PFSK-1 (cell line): ENCODE data around the gene UBA1.

Experiments
- FOXP2 ChIP-seq: optimal IDR thresholded peaks from 2 replicates; pipeline ENCODE3; 2011; ENCODE audit warnings: borderline replicate concordance, control low read depth, inconsistent platforms; ENCODE audit not compliant: insufficient read depth; ENCODE audit errors: extremely low read length, extremely low read depth
- POLR2AphosphoS5 ChIP-seq: IDR thresholded peaks from 2 replicates; pipeline ENCODE4 v1.6.1; 2012; ENCODE audit warnings: low read depth, mild to moderate bottlenecking, control low read depth, low read length, moderate library complexity
- SIN3A ChIP-seq: IDR thresholded peaks from 2 replicates; pipeline ENCODE4 v1.6.1; 2012; ENCODE audit warnings: mild to moderate bottlenecking, low read length, moderate library complexity, borderline replicate concordance; ENCODE audit not compliant: insufficient read depth
- TAF1 ChIP-seq: IDR thresholded peaks from 2 replicates; pipeline ENCODE4 v1.6.1; 2012; ENCODE audit warnings: low read length, control low read depth, borderline replicate concordance; ENCODE audit not compliant: insufficient read depth
- TF ChIP-seq, protein P1 (sequence below), 2 experiments: IDR thresholded peaks; 2 replicates each; pipeline versions ENCODE4 v1.6.1 to v1.8.0; 2011 to 2012; ENCODE audit warnings: low read depth in 2 of 2, low read length in 2 of 2, control low read depth in 1 of 2, inconsistent platforms in 1 of 2, mild to moderate bottlenecking in 1 of 2, moderate library complexity in 1 of 2; ENCODE audit not compliant: insufficient read depth in 1 of 2

UBA1 gene

DNA sequence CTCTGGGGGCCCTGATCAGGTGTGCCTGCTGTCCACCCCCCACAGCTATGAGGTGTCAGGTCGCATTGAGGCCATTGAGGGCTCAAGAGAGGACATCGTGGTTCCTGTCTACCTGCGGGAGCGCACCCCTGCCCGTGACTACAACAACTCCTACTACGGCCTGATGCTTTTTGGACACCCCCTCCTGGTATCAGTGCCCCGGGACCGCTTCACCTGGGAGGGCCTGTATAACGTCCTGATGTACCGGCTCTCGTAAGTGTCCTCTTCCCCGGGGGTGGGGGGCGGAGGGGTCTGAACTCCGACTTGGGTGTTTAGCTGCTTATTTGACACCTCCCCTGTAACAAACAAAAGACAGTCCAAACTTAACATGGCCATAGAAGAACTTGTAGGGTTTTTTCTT is 49.7 kb downstream of the UBA1 start:
- TF ChIP-seq SIN3A (no peak), FOXP2 (no peak), POLR2AphosphoS5 (no peak), TAF1 (no peak)
- TF ChIP-seq, protein P1, sequence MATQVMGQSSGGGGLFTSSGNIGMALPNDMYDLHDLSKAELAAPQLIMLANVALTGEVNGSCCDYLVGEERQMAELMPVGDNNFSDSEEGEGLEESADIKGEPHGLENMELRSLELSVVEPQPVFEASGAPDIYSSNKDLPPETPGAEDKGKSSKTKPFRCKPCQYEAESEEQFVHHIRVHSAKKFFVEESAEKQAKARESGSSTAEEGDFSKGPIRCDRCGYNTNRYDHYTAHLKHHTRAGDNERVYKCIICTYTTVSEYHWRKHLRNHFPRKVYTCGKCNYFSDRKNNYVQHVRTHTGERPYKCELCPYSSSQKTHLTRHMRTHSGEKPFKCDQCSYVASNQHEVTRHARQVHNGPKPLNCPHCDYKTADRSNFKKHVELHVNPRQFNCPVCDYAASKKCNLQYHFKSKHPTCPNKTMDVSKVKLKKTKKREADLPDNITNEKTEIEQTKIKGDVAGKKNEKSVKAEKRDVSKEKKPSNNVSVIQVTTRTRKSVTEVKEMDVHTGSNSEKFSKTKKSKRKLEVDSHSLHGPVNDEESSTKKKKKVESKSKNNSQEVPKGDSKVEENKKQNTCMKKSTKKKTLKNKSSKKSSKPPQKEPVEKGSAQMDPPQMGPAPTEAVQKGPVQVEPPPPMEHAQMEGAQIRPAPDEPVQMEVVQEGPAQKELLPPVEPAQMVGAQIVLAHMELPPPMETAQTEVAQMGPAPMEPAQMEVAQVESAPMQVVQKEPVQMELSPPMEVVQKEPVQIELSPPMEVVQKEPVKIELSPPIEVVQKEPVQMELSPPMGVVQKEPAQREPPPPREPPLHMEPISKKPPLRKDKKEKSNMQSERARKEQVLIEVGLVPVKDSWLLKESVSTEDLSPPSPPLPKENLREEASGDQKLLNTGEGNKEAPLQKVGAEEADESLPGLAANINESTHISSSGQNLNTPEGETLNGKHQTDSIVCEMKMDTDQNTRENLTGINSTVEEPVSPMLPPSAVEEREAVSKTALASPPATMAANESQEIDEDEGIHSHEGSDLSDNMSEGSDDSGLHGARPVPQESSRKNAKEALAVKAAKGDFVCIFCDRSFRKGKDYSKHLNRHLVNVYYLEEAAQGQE (IDR thresholded peaks at IDR 0.05; ENCODE audit: insufficient read depth in 1 of 2, low read depth in 2 of 2, low read length in 2 of 2) = no peak

- TF ChIP-seq TAF1 = no peak
- no peak for TF ChIP-seq FOXP2
- TF ChIP-seq, protein P1 (IDR thresholded peaks at IDR 0.05; ENCODE audit: insufficient read depth in 1 of 2, low read depth in 2 of 2, low read length in 2 of 2) = no peak
Observed at GRCh38 chrX:47244676-47245075, 51.0 kb downstream of the UBA1 start.

DNA sequence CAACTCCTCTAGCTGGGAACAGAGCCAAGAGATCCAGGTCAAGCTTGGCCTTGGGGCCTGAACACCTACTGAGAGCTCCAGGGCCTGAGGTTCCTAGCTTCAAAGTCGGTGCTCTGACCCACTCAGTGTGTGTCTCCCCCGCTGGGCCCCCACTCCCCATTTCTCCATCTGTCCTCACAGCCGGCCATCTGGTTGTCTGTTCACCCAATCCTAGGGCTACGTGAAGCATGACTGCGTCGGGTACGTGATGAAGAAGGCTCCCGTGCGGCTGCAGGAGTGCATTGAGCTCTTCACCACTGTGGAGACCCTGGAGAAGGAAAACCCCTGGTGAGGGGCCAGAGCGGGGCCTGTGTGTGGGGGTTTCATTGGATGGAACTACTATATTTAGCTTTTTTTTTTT is 51.5 kb downstream of the UBA1 start:
- no peak for TF ChIP-seq SIN3A
- no peak for TF ChIP-seq TAF1
- TF ChIP-seq, protein P1 (IDR thresholded peaks at IDR 0.05; ENCODE audit: insufficient read depth in 1 of 2, low read depth in 2 of 2, low read length in 2 of 2) = no peak
- TF ChIP-seq FOXP2 = no peak

- TF ChIP-seq, protein P1 (IDR thresholded peaks at IDR 0.05; ENCODE audit: insufficient read depth in 1 of 2, low read depth in 2 of 2, low read length in 2 of 2) = no peak
- TF ChIP-seq TAF1 (no peak), FOXP2 (no peak), POLR2AphosphoS5 (no peak), SIN3A (no peak)
Observed at GRCh38 chrX:47247206-47247998, 53.8 kb downstream of the UBA1 start.

- TF ChIP-seq, protein P1 (IDR thresholded peaks at IDR 0.05; ENCODE audit: insufficient read depth in 1 of 2, low read depth in 2 of 2, low read length in 2 of 2) = no peak
- TF ChIP-seq POLR2AphosphoS5 = no peak
- TF ChIP-seq TAF1 = no peak
- no peak for TF ChIP-seq FOXP2
- no peak for TF ChIP-seq SIN3A
Observed at GRCh38 chrX:47247999-47248320, 54.3 kb downstream of the UBA1 start.
